ENCODE measurements around the gene ZNF804B. TPM values are rescaled to one million over a fixed set of nuclear protein-coding genes. Genes with fewer than 3 reads are reported as not detected.

Gene ZNF804B
- total RNA-seq, 1 experiment from 2014 or later = not detected

GRCh38 chr7:89336121-89336520, 576.6 kb downstream of the ZNF804B start:
- intact Hi-C loops (cut with micrococcal nuclease; ENCODE audit: unreplicated experiment) = no loop called here
- Histone ChIP-seq H3K9me2 (ENCODE audit: insufficient read depth) (no peaks in the 10 kb centered on the region; the same call in 1 of the 2 replicates), H3K36me3 (ENCODE audit: low read depth) (no peaks in the 10 kb centered on the region), H3F3A (ENCODE audit: insufficient read depth, low read depth) (no peaks in the 10 kb centered on the region), H3K27ac (no peak overlapping the region), H3K4me2 (no peak overlapping the region), H3K79me2 (ENCODE audit: low read depth) (no peaks in the 10 kb centered on the region), H3K4me3 (no peak overlapping the region), H2AFZ (no peak overlapping the region), H3K4me1 (replicated peaks; ENCODE audit: insufficient read depth) (no peaks in the 10 kb centered on the region), H3K9me3 (ENCODE audit: insufficient read depth, low read depth) (no peaks in the 10 kb centered on the region), H4K20me1 (ENCODE audit: insufficient read depth) (no peaks in the 10 kb centered on the region), H3K27me3 (ENCODE audit: insufficient read depth, low read depth) (no peaks in the 10 kb centered on the region)
- no peak for DNase-seq
- no TSS peak for BruUV-seq (replicated peaks)
- ChIA-PET CTCF (no interaction called here), POLR2A (ENCODE audit: unreplicated experiment) (no interaction called here)
- no peak for TF ChIP-seq CTCF (conservative IDR thresholded peaks at IDR 0.05)

GRCh38 chr7:89339748-89340147, 580.2 kb downstream of the ZNF804B start:
- Histone ChIP-seq H3K4me3 (no peak overlapping the region), H4K20me1 (ENCODE audit: insufficient read depth) (no peaks in the 10 kb centered on the region), H3K79me2 (ENCODE audit: low read depth) (no peaks in the 10 kb centered on the region), H3F3A (ENCODE audit: insufficient read depth, low read depth) (no peaks in the 10 kb centered on the region), H3K36me3 (ENCODE audit: low read depth) (no peaks in the 10 kb centered on the region), H3K27me3 (ENCODE audit: insufficient read depth, low read depth) (no peaks in the 10 kb centered on the region), H3K27ac (no peak overlapping the region), H3K4me1 (replicated peaks; ENCODE audit: insufficient read depth) (no peaks in the 10 kb centered on the region), H3K9me2 (ENCODE audit: insufficient read depth) (peaks cover 3% of the 10 kb centered on the region; the same call in 1 of the 2 replicates), H3K4me2 (no peak overlapping the region), H3K9me3 (ENCODE audit: insufficient read depth, low read depth) (no peaks in the 10 kb centered on the region), H2AFZ (no peak overlapping the region)
- TF ChIP-seq EZH2 (IDR thresholded peaks at IDR 0.05; ENCODE audit: low read depth) (no peak), CTCF (conservative IDR thresholded peaks at IDR 0.05) (no peak)
- ChIA-PET CTCF (no interaction called here), POLR2A (ENCODE audit: unreplicated experiment) (interaction anchor here (0.6 kb wide), 1 partner anchor 1122 kb away, joined by 5 read pairs; no protein-coding TSS in a partner anchor)
- no TSS peak for BruUV-seq (replicated peaks)
- no peak for DNase-seq
- intact Hi-C loops (cut with micrococcal nuclease; ENCODE audit: unreplicated experiment) = no loop called here

GRCh38 chr7:89357121-89357520, 597.6 kb downstream of the ZNF804B start:
- no peak overlapping the region for H3K27ac ChIP-seq
- CTCF ChIA-PET = no interaction called here
- no peaks in the 10 kb centered on the region for H3F3A ChIP-seq (ENCODE audit: insufficient read depth, low read depth)
- no peaks in the 10 kb centered on the region for H3K9me3 ChIP-seq (ENCODE audit: insufficient read depth, low read depth)
- no peak for TF ChIP-seq EZH2 (IDR thresholded peaks at IDR 0.05; ENCODE audit: low read depth)
- no peak for TF ChIP-seq CTCF (conservative IDR thresholded peaks at IDR 0.05)
- H3K9me2 ChIP-seq (ENCODE audit: insufficient read depth) = no peaks in the 10 kb centered on the region
- H3K4me2 ChIP-seq = no peak overlapping the region
- no peaks in the 10 kb centered on the region for H3K79me2 ChIP-seq (ENCODE audit: low read depth)
- no peak overlapping the region for H2AFZ ChIP-seq
- DNase-seq = no peak
- intact Hi-C loops (cut with micrococcal nuclease; ENCODE audit: unreplicated experiment) = no loop called here
- no peaks in the 10 kb centered on the region for H3K4me1 ChIP-seq (replicated peaks; ENCODE audit: insufficient read depth)
- no peaks in the 10 kb centered on the region for H3K36me3 ChIP-seq (ENCODE audit: low read depth)
- BruUV-seq (replicated peaks) = no TSS peak
- H4K20me1 ChIP-seq (ENCODE audit: insufficient read depth) = no peaks in the 10 kb centered on the region
- H3K4me3 ChIP-seq = no peak overlapping the region
- no peaks in the 10 kb centered on the region for H3K27me3 ChIP-seq (ENCODE audit: insufficient read depth, low read depth)
- POLR2A ChIA-PET (ENCODE audit: unreplicated experiment) = no interaction called here
